Loucy (cell line): Measurements from ENCODE around the gene KYAT1.

Experiments
- H2AFZ ChIP-seq: fragments of 200-600 bp; sonication (generic); 2 replicates; pipeline ENCODE4 v1.6.0; 2016; ENCODE audit warnings: antibody characterized with exemption, mild to moderate bottlenecking, low read length, moderate library complexity
- H3F3A ChIP-seq: fragments of 200-600 bp; 2 replicates; pipeline ENCODE4 v1.6.0; 2016; ENCODE audit warnings: antibody characterized with exemption, low read depth, mild to moderate bottlenecking
- H3K27me3 ChIP-seq: fragments of 200-600 bp; sonication (generic); 2 replicates; pipeline ENCODE4 v1.6.1; 2014; ENCODE audit warnings: low read length, mild to moderate bottlenecking; ENCODE audit not compliant: insufficient read depth, poor library complexity, severe bottlenecking
- H3K36me3 ChIP-seq: fragments of 200-600 bp; sonication (generic); 2 replicates; pipeline ENCODE4 v1.6.1; 2016; ENCODE audit warnings: low read length; ENCODE audit not compliant: insufficient read depth
- H3K4me1 ChIP-seq: fragments of 200-600 bp; sonication (generic); 2 replicates; pipeline ENCODE4 v1.5.1; 2014; ENCODE audit warnings: low read length, mild to moderate bottlenecking; ENCODE audit not compliant: insufficient read depth, poor library complexity, severe bottlenecking
- H3K4me2 ChIP-seq: fragments of 200-600 bp; sonication (generic); 2 replicates; pipeline ENCODE4 v1.6.0; 2014; ENCODE audit warnings: antibody characterized with exemption, low read length, low read depth, mild to moderate bottlenecking; ENCODE audit not compliant: poor library complexity, severe bottlenecking
- H3K4me3 ChIP-seq: fragments of 200-600 bp; sonication (generic); 2 replicates; pipeline ENCODE4 v1.5.1; 2014; ENCODE audit warnings: low read length, mild to moderate bottlenecking, mixed read lengths; ENCODE audit not compliant: poor library complexity, severe bottlenecking
- H3K79me2 ChIP-seq: fragments of 200-600 bp; sonication (generic); 2 replicates; pipeline ENCODE4 v1.6.1; 2014; ENCODE audit warnings: low read length; ENCODE audit not compliant: insufficient read depth
- H3K9ac ChIP-seq: fragments of 200-600 bp; sonication (generic); 2 replicates; pipeline ENCODE4 v1.6.0; 2014; ENCODE audit warnings: mild to moderate bottlenecking, low read depth, low read length, moderate library complexity; ENCODE audit not compliant: poor library complexity, severe bottlenecking
- H3K9me2 ChIP-seq: fragments of 200-600 bp; sonication (generic); replicated peaks from 2 replicates; pipeline ENCODE4 v1.6.1; 2016; ENCODE audit warnings: low read depth, low read length, mixed read lengths
- H3K9me3 ChIP-seq: fragments of 200-600 bp; sonication (generic); 2 replicates; pipeline ENCODE4 v1.6.1; 2014; ENCODE audit warnings: mild to moderate bottlenecking, antibody characterized with exemption, low read length, low read depth; ENCODE audit not compliant: insufficient read depth
- H4K20me1 ChIP-seq: fragments of 200-600 bp; sonication (generic); 2 replicates; pipeline ENCODE4 v1.6.0; 2014; ENCODE audit warnings: antibody characterized with exemption, low read length, mild to moderate bottlenecking; ENCODE audit not compliant: insufficient read depth, poor library complexity, severe bottlenecking
- CTCF ChIP-seq: fragments of 200-600 bp; sonication (generic); conservative IDR thresholded peaks from 2 replicates; pipeline ENCODE4 v1.5.1; 2014; ENCODE audit warnings: mild to moderate bottlenecking, antibody characterized with exemption, low read length
- EZH2phosphoT487 ChIP-seq: fragments of 200-600 bp; IDR thresholded peaks from 2 replicates; pipeline ENCODE4 v1.6.1; 2018; ENCODE audit warnings: antibody characterized with exemption, mild to moderate bottlenecking, moderate library complexity, borderline replicate concordance

Gene KYAT1

GRCh38 chr9:128920381-128921058, 38.8 kb upstream of the KYAT1 start, which contains the start of gene PHYHD1:
TSS of gene PHYHD1 (plus strand) at chr9:128920982. CDS start at chr9:128922324, 1,342 bp downstream.
- Histone ChIP-seq H4K20me1 (no peaks in the 10 kb centered on the region), H3K27me3 (no peaks in the 10 kb centered on the region), H3K4me1 (no peaks in the 10 kb centered on the region), H3K4me2 (no peak within 1 kb of the TSS), H3K36me3 (peaks cover 15% of the 10 kb centered on the region; the same call in 1 of the 2 replicates), H3K9me3 (no peaks in the 10 kb centered on the region), H3K79me2 (no peaks in the 10 kb centered on the region), H2AFZ (no peak within 1 kb of the TSS), H3K9me2 (no peaks in the 10 kb centered on the region), H3K4me3 (no peak within 1 kb of the TSS), H3F3A (no peaks in the 10 kb centered on the region), H3K9ac (no peak within 1 kb of the TSS)
- no peak for TF ChIP-seq CTCF
- no peak for TF ChIP-seq EZH2phosphoT487

GRCh38 chr9:128919402-128920089, 37.8 kb upstream of the KYAT1 start:
- Histone ChIP-seq H3F3A (no peaks in the 10 kb centered on the region), H3K9ac (no peak overlapping the region), H3K4me1 (no peaks in the 10 kb centered on the region), H3K27me3 (no peaks in the 10 kb centered on the region), H3K9me2 (no peaks in the 10 kb centered on the region), H4K20me1 (no peaks in the 10 kb centered on the region), H2AFZ (no peak overlapping the region), H3K36me3 (peaks cover 15% of the 10 kb centered on the region; the same call in 1 of the 2 replicates), H3K4me3 (no peak overlapping the region), H3K4me2 (no peak overlapping the region), H3K9me3 (no peaks in the 10 kb centered on the region), H3K79me2 (no peaks in the 10 kb centered on the region)
- no peak for TF ChIP-seq CTCF
- TF ChIP-seq EZH2phosphoT487, result no peak

- no peaks in the 10 kb centered on the region for H3K4me1 ChIP-seq
- peaks cover 15% of the 10 kb centered on the region; the same call in 1 of the 2 replicates for H3K36me3 ChIP-seq
- H2AFZ ChIP-seq, result no peak overlapping the region
- no peaks in the 10 kb centered on the region for H3K27me3 ChIP-seq
- H3K79me2 ChIP-seq, result no peaks in the 10 kb centered on the region
- no peaks in the 10 kb centered on the region for H4K20me1 ChIP-seq
- no peaks in the 10 kb centered on the region for H3F3A ChIP-seq
- TF ChIP-seq EZH2phosphoT487 (no peak), CTCF (no peak)
- H3K9ac ChIP-seq, result no peak overlapping the region
- H3K9me3 ChIP-seq, result no peaks in the 10 kb centered on the region
- H3K4me3 ChIP-seq, result no peak overlapping the region
- no peaks in the 10 kb centered on the region for H3K9me2 ChIP-seq
- H3K4me2 ChIP-seq, result no peak overlapping the region
Observed at GRCh38 chr9:128918921-128919320, 37.2 kb upstream of the KYAT1 start.
